Coronary artery (tissue), 2 donors: Measurements from ENCODE around the gene LCA5.

ENCODE experiments used
- DNase-seq: peaks from one replicate; pipeline ENCODE4 v3.0.0-alpha.2; 2017; ENCODE audit warnings: low spot score
- H3K27ac ChIP-seq, 2 donors: fragments of 200-600 bp; sonication (generic); one replicate each; pipeline ENCODE4 v1.5.1; 2016 to 2019
- H3K4me3 ChIP-seq: fragments of 200-600 bp; sonication (generic); 2 replicates; pipeline ENCODE4 v1.5.1; 2016; ENCODE audit warnings: mild to moderate bottlenecking, moderate library complexity
- TF ChIP-seq, protein P1 (sequence below): fragments of 200-600 bp; sonication (generic); IDR thresholded peaks from one replicate; pipeline ENCODE4 v1.5.1; 2019; ENCODE audit warnings: antibody characterized with exemption

The LCA5 gene

GRCh38 chr6:79551401-79551800 lies 14.2 kb upstream of the LCA5 start:
- no peak overlapping the region for H3K27ac ChIP-seq
- no peak for DNase-seq
- no peak overlapping the region for H3K4me3 ChIP-seq
- TF ChIP-seq, protein P1, sequence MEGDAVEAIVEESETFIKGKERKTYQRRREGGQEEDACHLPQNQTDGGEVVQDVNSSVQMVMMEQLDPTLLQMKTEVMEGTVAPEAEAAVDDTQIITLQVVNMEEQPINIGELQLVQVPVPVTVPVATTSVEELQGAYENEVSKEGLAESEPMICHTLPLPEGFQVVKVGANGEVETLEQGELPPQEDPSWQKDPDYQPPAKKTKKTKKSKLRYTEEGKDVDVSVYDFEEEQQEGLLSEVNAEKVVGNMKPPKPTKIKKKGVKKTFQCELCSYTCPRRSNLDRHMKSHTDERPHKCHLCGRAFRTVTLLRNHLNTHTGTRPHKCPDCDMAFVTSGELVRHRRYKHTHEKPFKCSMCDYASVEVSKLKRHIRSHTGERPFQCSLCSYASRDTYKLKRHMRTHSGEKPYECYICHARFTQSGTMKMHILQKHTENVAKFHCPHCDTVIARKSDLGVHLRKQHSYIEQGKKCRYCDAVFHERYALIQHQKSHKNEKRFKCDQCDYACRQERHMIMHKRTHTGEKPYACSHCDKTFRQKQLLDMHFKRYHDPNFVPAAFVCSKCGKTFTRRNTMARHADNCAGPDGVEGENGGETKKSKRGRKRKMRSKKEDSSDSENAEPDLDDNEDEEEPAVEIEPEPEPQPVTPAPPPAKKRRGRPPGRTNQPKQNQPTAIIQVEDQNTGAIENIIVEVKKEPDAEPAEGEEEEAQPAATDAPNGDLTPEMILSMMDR, result no peak

GRCh38 chr6:79548304-79548703 lies 11.1 kb upstream of the LCA5 start:
- TF ChIP-seq, protein P1, result no peak
- no peak overlapping the region for H3K4me3 ChIP-seq
- H3K27ac ChIP-seq, result no peak overlapping the region
- DNase-seq, result no peak

DNA sequence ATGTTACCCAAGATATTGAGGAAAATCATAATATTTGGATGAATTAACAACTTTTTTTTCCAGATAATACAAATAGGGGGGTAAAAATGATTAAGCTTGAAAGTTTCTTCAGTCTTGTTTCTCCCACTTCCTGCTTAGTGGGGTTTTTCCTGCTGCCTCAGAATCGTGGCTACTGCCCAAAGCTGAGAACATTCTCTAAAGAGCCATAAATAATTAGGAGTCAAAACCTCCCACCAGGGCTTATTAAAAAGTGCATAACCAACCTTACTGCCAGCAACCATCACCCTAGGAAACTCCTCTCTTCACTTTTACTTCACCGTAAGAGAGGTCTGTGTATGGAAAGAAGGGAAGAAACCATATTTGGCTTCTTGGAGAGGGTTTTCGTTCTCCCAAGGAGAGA lies 9.0 kb upstream of the LCA5 start:
- DNase-seq, result no peak
- H3K27ac ChIP-seq, result no peak overlapping the region
- no peak overlapping the region for H3K4me3 ChIP-seq
- TF ChIP-seq, protein P1, result no peak

DNA sequence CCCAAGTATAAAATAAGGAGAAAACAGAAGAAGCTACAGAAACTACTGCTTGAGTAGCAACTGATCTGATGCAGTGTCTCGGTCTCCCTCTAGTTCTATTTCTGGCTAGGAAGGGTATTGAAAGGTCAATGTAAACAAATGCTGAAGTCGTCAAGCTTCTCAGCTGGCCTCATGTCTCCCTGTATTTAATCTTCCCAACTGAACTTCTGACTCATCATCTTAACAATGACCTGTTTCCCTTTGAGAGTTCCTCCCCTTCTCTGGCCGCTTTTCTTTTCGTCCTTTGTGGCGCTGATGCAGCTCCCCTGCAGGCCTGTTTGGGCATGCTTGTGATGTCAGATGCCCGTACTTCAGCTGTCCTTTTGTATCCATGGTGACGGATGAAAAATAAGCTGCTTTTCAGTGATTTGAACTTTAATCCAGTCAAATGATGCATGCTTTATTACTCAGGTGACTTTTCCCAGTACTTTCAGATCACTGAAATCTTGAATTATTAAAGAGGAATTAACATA lies 7.8 kb upstream of the LCA5 start:
- DNase-seq, result peak; percentile 87
- Histone ChIP-seq H3K4me3 (peak overlapping the region; percentile 41), H3K27ac (peak overlapping the region; percentile 26 to 57)
- TF ChIP-seq, protein P1, result peak; percentile 35

DNA sequence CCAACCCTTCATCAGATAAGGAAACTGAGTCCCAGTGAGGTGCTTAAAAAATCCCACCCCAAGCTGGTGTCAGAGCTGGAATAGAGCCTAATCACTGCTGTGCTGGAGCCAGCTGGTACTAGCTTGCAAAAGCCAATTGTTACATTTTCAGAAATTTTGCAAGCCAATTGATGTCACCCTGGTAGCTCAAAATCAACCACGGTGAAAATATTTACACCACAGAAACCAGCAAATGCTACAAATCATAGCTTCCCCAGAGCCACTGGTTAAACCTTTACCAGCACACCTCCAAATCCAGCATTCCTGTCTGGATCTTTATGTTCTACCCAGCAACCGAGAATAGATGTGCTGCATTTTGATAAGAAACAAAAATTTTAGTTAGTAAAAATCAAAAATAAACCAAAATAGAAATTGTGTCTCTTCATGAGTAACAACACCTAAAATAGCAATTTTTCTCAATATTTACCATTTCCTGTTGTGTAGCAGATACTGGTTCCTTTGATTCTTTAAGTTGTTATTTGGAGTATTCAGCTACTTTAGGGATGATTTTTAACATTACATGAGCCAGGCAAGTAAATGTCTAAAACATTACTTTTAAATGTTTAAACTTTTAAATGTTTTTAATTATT lies 7.2 kb upstream of the LCA5 start:
- TF ChIP-seq, protein P1, result no peak
- peak overlapping the region; percentile 41 for H3K4me3 ChIP-seq
- no peak for DNase-seq
- H3K27ac ChIP-seq, result peak overlapping the region; percentile 54 to 57

- Histone ChIP-seq H3K27ac (peak overlapping the region; percentile 54 to 57), H3K4me3 (no peak overlapping the region)
- TF ChIP-seq, protein P1, result no peak
- DNase-seq, result no peak
These were observed 6.7 kb upstream of the LCA5 start for GRCh38 chr6:79543886-79544285.

GRCh38 chr6:79543411-79543810 lies 6.2 kb upstream of the LCA5 start:
- DNase-seq, result no peak
- TF ChIP-seq, protein P1, result no peak
- Histone ChIP-seq H3K27ac (no peak overlapping the region), H3K4me3 (no peak overlapping the region)
